Neural cell (in vitro differentiated cells): ENCODE measurements around the gene ERC2. TPM values are rescaled to one million over a fixed set of nuclear protein-coding genes. Genes with fewer than 3 reads are reported as not detected.

ENCODE experiments used
- H2AFZ ChIP-seq: fragments of 200-600, 300-800 bp; sonication (generic), shearing (Covaris generic); 2 replicates; pipeline ENCODE4 v1.6.0; 2014; ENCODE audit warnings: low read depth, mild to moderate bottlenecking, antibody characterized with exemption, low read length, moderate library complexity
- H3F3A ChIP-seq: fragments of 200-600 bp; shearing (Covaris generic); 2 replicates; pipeline ENCODE4 v1.6.1; 2016; ENCODE audit warnings: mild to moderate bottlenecking, moderate library complexity, mixed read lengths, antibody characterized with exemption, low read length; ENCODE audit not compliant: insufficient read depth, poor library complexity, severe bottlenecking
- H3K27ac ChIP-seq: fragments of 200-600, 300-800 bp; sonication (generic), shearing (Covaris generic); 2 replicates; pipeline ENCODE4 v1.5.1; 2014; ENCODE audit warnings: mild to moderate bottlenecking, low read length, moderate library complexity
- H3K27me3 ChIP-seq: fragments of 300-800, 200-600 bp; sonication (generic), shearing (Covaris generic); 2 replicates; pipeline ENCODE4 v1.6.0; 2014; ENCODE audit warnings: mild to moderate bottlenecking, low read depth, low read length, moderate library complexity; ENCODE audit not compliant: insufficient read depth
- H3K36me3 ChIP-seq: fragments of 300-800, 200-600 bp; sonication (generic), shearing (Covaris generic); 2 replicates; pipeline ENCODE4 v1.5.1; 2014; ENCODE audit warnings: mild to moderate bottlenecking, antibody characterized with exemption, low read length, moderate library complexity; ENCODE audit not compliant: insufficient read depth
- H3K4me2 ChIP-seq: fragments of 300-800, 200-600 bp; sonication (generic), shearing (Covaris generic); 2 replicates; pipeline ENCODE4 v1.6.0; 2014; ENCODE audit warnings: mild to moderate bottlenecking, low read length
- H3K4me3 ChIP-seq: fragments of 300-800, 200-600 bp; sonication (generic), shearing (Covaris generic); 2 replicates; pipeline ENCODE4 v1.5.1; 2014; ENCODE audit warnings: mild to moderate bottlenecking, low read length, moderate library complexity
- H3K79me2 ChIP-seq: fragments of 200-600 bp; shearing (Covaris generic); replicated peaks from 2 replicates; pipeline ENCODE4 v1.6.0; 2014; ENCODE audit warnings: mild to moderate bottlenecking, low read length, moderate library complexity; ENCODE audit not compliant: insufficient read depth
- H3K9ac ChIP-seq: fragments of 300-800, 200-600 bp; sonication (generic), shearing (Covaris generic); 2 replicates; pipeline ENCODE4 v1.6.1; 2016; ENCODE audit warnings: mild to moderate bottlenecking, low read length, mixed read lengths
- H3K9me2 ChIP-seq: fragments of 200-600 bp; shearing (Covaris generic); 2 replicates; pipeline ENCODE4 v1.6.1; 2016; ENCODE audit warnings: mild to moderate bottlenecking, low read length, mixed read lengths; ENCODE audit not compliant: insufficient read depth
- H3K9me3 ChIP-seq: fragments of 200-600, 300-800 bp; sonication (generic), shearing (Covaris generic); 2 replicates; pipeline ENCODE4 v1.6.1; 2016; ENCODE audit warnings: mild to moderate bottlenecking, mixed run types, low read length, moderate library complexity, mixed read lengths
- H4K20me1 ChIP-seq: fragments of 200-600 bp; shearing (Covaris generic); 2 replicates; pipeline ENCODE4 v1.6.1; 2016; ENCODE audit warnings: mild to moderate bottlenecking, mixed run types; ENCODE audit not compliant: insufficient read depth
- EP300 ChIP-seq: fragments of 450-650 bp; conservative IDR thresholded peaks from 2 replicates; pipeline ENCODE4 v1.6.1; 2014; ENCODE audit warnings: antibody characterized with exemption, mild to moderate bottlenecking, moderate library complexity; ENCODE audit not compliant: poor library complexity, severe bottlenecking
- EZH2 ChIP-seq: fragments of 200-600, 300-800 bp; shearing (Covaris generic), sonication (generic); IDR thresholded peaks from 2 replicates; pipeline ENCODE4 v1.6.1; 2014; ENCODE audit warnings: antibody characterized with exemption, low read length, borderline replicate concordance, mild to moderate bottlenecking; ENCODE audit not compliant: insufficient read depth, poor library complexity, severe bottlenecking
- POLR2AphosphoS5 ChIP-seq: IDR thresholded peaks from 2 replicates; pipeline ENCODE4 v1.6.1; 2012
- REST ChIP-seq: IDR thresholded peaks from 2 replicates; pipeline ENCODE4 v1.6.1; 2012; ENCODE audit warnings: borderline replicate concordance
- SMC3 ChIP-seq: fragments of 450-650 bp; conservative IDR thresholded peaks from 2 replicates; pipeline ENCODE4 v1.6.1; 2014; ENCODE audit warnings: antibody characterized with exemption, mild to moderate bottlenecking, moderate library complexity; ENCODE audit not compliant: poor library complexity
- TAF1 ChIP-seq: IDR thresholded peaks from 2 replicates; pipeline ENCODE4 v1.6.1; 2012; ENCODE audit warnings: low read depth
- polyA plus RNA-seq: library from polyadenylated mRNA; depleted of rRNA; stranded (reverse); fragments of >200 nt; gene quantifications from 2 replicates; pipeline ENCODE4 v1.2.3, GENCODE V29; 2014

Gene ERC2
- polyA plus RNA-seq, 1 donor from 2014 or later, result 60.4 TPM

DNA sequence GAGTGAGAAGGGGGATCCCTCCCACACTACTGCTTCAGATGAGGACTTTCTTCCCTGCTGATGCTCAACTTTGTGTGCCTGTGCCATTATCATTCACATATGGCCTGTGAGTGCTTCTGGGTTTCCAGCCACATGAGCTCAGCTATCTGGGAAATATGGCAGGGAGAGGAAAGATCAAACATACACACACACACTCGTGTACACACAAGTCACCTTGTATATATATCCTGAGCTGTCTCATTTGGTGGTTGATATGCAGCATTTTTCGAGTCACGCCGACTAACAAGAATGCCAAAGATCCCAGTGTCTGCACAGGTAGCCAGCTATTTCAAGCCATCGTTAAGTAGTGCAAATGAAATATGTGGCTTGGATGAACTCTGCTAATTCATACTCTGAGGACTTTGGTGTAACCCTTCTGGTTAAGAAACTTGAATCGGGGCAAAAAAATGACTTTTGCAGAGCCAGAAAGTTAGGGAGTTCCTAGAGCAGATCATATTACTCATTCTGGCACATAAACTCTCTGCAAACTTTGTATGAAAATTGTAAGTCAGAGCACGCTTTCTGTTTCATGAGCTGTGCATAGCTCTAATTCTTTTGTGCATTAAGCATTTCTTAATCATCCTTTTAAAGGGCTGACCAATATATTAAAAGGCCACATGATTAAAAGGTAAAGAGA, 956.2 kb downstream of the ERC2 start:
- no peaks in the 10 kb centered on the region for H3K79me2 ChIP-seq
- no peak overlapping the region for H3K27ac ChIP-seq
- H4K20me1 ChIP-seq, result no peaks in the 10 kb centered on the region
- no peak overlapping the region for H2AFZ ChIP-seq
- no peaks in the 10 kb centered on the region for H3F3A ChIP-seq
- no peaks in the 10 kb centered on the region for H3K27me3 ChIP-seq
- TF ChIP-seq EZH2 (no peak), EP300 (no peak), SMC3 (no peak), TAF1 (no peak), REST (no peak)
- no peak overlapping the region for H3K4me2 ChIP-seq
- H3K9ac ChIP-seq, result no peak overlapping the region
- H3K9me2 ChIP-seq, result no peaks in the 10 kb centered on the region
- H3K4me3 ChIP-seq, result no peak overlapping the region
- no peaks in the 10 kb centered on the region for H3K36me3 ChIP-seq
- no peaks in the 10 kb centered on the region for H3K9me3 ChIP-seq

DNA sequence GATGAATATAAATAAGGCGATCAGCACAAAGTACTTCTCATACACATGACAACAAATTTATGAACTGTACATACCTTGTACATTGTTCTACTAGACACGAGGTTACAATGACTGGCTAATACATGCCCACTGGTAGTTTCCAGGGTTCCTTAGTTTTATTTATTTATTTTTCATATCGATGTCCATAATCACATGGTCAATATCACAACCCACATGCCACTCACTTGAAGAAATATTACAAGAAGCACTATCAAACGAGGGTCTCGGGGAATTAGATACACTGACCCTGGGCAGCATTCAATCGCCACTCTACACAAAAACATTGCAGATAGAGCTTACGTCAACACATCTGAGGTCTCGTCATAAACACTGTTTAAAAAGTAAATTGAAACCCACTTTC, 959.9 kb downstream of the ERC2 start:
- no peak overlapping the region for H3K9ac ChIP-seq
- no peaks in the 10 kb centered on the region for H3K79me2 ChIP-seq
- TF ChIP-seq TAF1, result no peak
- TF ChIP-seq EZH2, result no peak
- TF ChIP-seq EP300, result no peak
- TF ChIP-seq POLR2AphosphoS5, result no peak
- TF ChIP-seq REST, result no peak
- no peak for TF ChIP-seq SMC3
- H3K4me3 ChIP-seq, result no peak overlapping the region
- H3K9me2 ChIP-seq, result no peaks in the 10 kb centered on the region
- H3K27ac ChIP-seq, result no peak overlapping the region
- H4K20me1 ChIP-seq, result no peaks in the 10 kb centered on the region
- no peaks in the 10 kb centered on the region for H3F3A ChIP-seq
- no peak overlapping the region for H3K4me2 ChIP-seq
- H2AFZ ChIP-seq, result no peak overlapping the region
- H3K36me3 ChIP-seq, result peaks cover 5% of the 10 kb centered on the region
- no peaks in the 10 kb centered on the region for H3K9me3 ChIP-seq
- no peaks in the 10 kb centered on the region for H3K27me3 ChIP-seq
